T-helper 17 cell (primary cell): Measurements from ENCODE around the gene SPATC1L. TPM values are rescaled to one million over a fixed set of nuclear protein-coding genes. Genes with fewer than 3 reads are reported as not detected.

Experiments used
- ATAC-seq: fragments of 150-1000 bp; cut with Tn5 transposase; 2 replicates; pipeline ENCODE4 v1.10.0; 2021; ENCODE audit warnings: mild to moderate bottlenecking, moderate library complexity
- DNase-seq, 3 donors: peaks; one replicate each; pipeline versions ENCODE4 v3.0.0 to v3.0.0-alpha.2; 2020 to 2021
- H3K9me3 ChIP-seq: one replicate; pipeline ENCODE4 v1.7.0; 2013; ENCODE audit warnings: low read length, mild to moderate bottlenecking; ENCODE audit not compliant: control insufficient read depth, poor library complexity, severe bottlenecking
- H3K27ac Mint-ChIP-seq: one replicate; pipeline ENCODE4 v1.8.0; 2022; ENCODE audit warnings: mild to moderate bottlenecking, moderate library complexity, mixed read lengths
- H3K27me3 Mint-ChIP-seq: one replicate; pipeline ENCODE4 v1.8.0; 2022; ENCODE audit warnings: mixed read lengths
- H3K36me3 Mint-ChIP-seq: one replicate; pipeline ENCODE4 v1.8.0; 2022; ENCODE audit warnings: low read depth, mixed read lengths
- H3K4me1 Mint-ChIP-seq: one replicate; pipeline ENCODE4 v1.8.0; 2022; ENCODE audit warnings: mild to moderate bottlenecking, mixed read lengths
- H3K4me3 Mint-ChIP-seq: one replicate; pipeline ENCODE4 v1.8.0; 2022; ENCODE audit warnings: mild to moderate bottlenecking, moderate library complexity, mixed read lengths
- total RNA-seq, 4 donors: library from RNA in 2 of 4; stranded (reverse) in 2 of 4; gene quantifications; one replicate each; pipeline ENCODE4 v1.2.3 and lab custom pipeline; 2022 to 2026

Gene SPATC1L
- total RNA-seq, 2 donors from 2014 or later = 2.6 to 3.1 TPM

GRCh38 chr21:46163380-46163779 is 20.9 kb downstream of the SPATC1L start:
- Mint-ChIP-seq H3K4me1 (peaks cover 2% of the 10 kb centered on the region), H3K27me3 (peaks cover 11% of the 10 kb centered on the region), H3K27ac (no peak overlapping the region), H3K4me3 (no peak overlapping the region), H3K36me3 (peaks cover 5% of the 10 kb centered on the region)
- ATAC-seq = no peak
- DNase-seq = no peak
- H3K9me3 ChIP-seq = no peaks in the 10 kb centered on the region

GRCh38 chr21:46161633-46162592 is 22.3 kb downstream of the SPATC1L start:
- no peak for DNase-seq
- H3K36me3 Mint-ChIP-seq = peaks cover 5% of the 10 kb centered on the region

GRCh38 chr21:46160907-46161632 is 23.2 kb downstream of the SPATC1L start:
- Mint-ChIP-seq H3K27me3 (peaks cover 11% of the 10 kb centered on the region), H3K27ac (no peak overlapping the region), H3K4me1 (peaks cover 2% of the 10 kb centered on the region), H3K36me3 (peaks cover 5% of the 10 kb centered on the region), H3K4me3 (peak overlapping the region; percentile 80)
- H3K9me3 ChIP-seq = no peaks in the 10 kb centered on the region
- ATAC-seq (peak; percentile 33), DNase-seq (no peak)

More at GRCh38 chr21:46161633-46162592, 22.3 kb downstream of the SPATC1L start:
- Mint-ChIP-seq H3K4me1 (peaks cover 2% of the 10 kb centered on the region), H3K27ac (no peak overlapping the region), H3K4me3 (peak overlapping the region; percentile 80), H3K27me3 (peaks cover 11% of the 10 kb centered on the region)
- ATAC-seq = no peak
- no peaks in the 10 kb centered on the region for H3K9me3 ChIP-seq

GRCh38 chr21:46160657-46160906 is 23.7 kb downstream of the SPATC1L start:
- peaks cover 2% of the 10 kb centered on the region for H3K4me1 Mint-ChIP-seq
- peaks cover 11% of the 10 kb centered on the region for H3K27me3 Mint-ChIP-seq
- no peak overlapping the region for H3K27ac Mint-ChIP-seq
- no peaks in the 10 kb centered on the region for H3K9me3 ChIP-seq
- H3K4me3 Mint-ChIP-seq = peak overlapping the region; percentile 80
- ATAC-seq (no peak), DNase-seq (no peak)
- peaks cover 5% of the 10 kb centered on the region for H3K36me3 Mint-ChIP-seq

- DNase-seq = no peak
- ATAC-seq = no peak
- H3K4me1 Mint-ChIP-seq = peaks cover 2% of the 10 kb centered on the region
- H3K4me3 Mint-ChIP-seq = no peak overlapping the region
- no peaks in the 10 kb centered on the region for H3K9me3 ChIP-seq
- peaks cover 5% of the 10 kb centered on the region for H3K36me3 Mint-ChIP-seq
- peaks cover 11% of the 10 kb centered on the region for H3K27me3 Mint-ChIP-seq
- no peak overlapping the region for H3K27ac Mint-ChIP-seq
Measured at GRCh38 chr21:46159841-46160656, 24.2 kb downstream of the SPATC1L start.

- H3K9me3 ChIP-seq = no peaks in the 10 kb centered on the region
- Mint-ChIP-seq H3K4me1 (peaks cover 2% of the 10 kb centered on the region), H3K27me3 (peaks cover 11% of the 10 kb centered on the region), H3K27ac (no peak overlapping the region), H3K4me3 (no peak overlapping the region), H3K36me3 (peaks cover 5% of the 10 kb centered on the region)
- no peak for DNase-seq
- ATAC-seq = no peak
Measured at GRCh38 chr21:46159390-46159789, 24.9 kb downstream of the SPATC1L start.

GRCh38 chr21:46158666-46159300 is 25.5 kb downstream of the SPATC1L start:
- Mint-ChIP-seq H3K36me3 (peaks cover 5% of the 10 kb centered on the region), H3K4me3 (no peak overlapping the region), H3K27ac (no peak overlapping the region), H3K4me1 (peaks cover 2% of the 10 kb centered on the region), H3K27me3 (peaks cover 11% of the 10 kb centered on the region)
- DNase-seq (no peak), ATAC-seq (no peak)
- no peaks in the 10 kb centered on the region for H3K9me3 ChIP-seq

- DNase-seq = no peak
- Mint-ChIP-seq H3K4me3 (no peak overlapping the region), H3K4me1 (no peaks in the 10 kb centered on the region)
Measured at GRCh38 chr21:46157987-46158451, 26.2 kb downstream of the SPATC1L start.

GRCh38 chr21:46157396-46157986 is 26.8 kb downstream of the SPATC1L start:
- ATAC-seq (no peak), DNase-seq (no peak)
- Mint-ChIP-seq H3K4me1 (no peaks in the 10 kb centered on the region), H3K27ac (peak overlapping the region; percentile 47), H3K4me3 (no peak overlapping the region), H3K36me3 (no peaks in the 10 kb centered on the region), H3K27me3 (peaks cover under 1% of the 10 kb centered on the region)
- H3K9me3 ChIP-seq = no peaks in the 10 kb centered on the region

More at GRCh38 chr21:46157987-46158451, 26.2 kb downstream of the SPATC1L start:
- ATAC-seq = no peak
- Mint-ChIP-seq H3K27ac (no peak overlapping the region), H3K36me3 (peaks cover 3% of the 10 kb centered on the region), H3K27me3 (peaks cover 5% of the 10 kb centered on the region)
- no peaks in the 10 kb centered on the region for H3K9me3 ChIP-seq

GRCh38 chr21:46156678-46157077 is 27.6 kb downstream of the SPATC1L start:
- DNase-seq (no peak), ATAC-seq (no peak)
- Mint-ChIP-seq H3K36me3 (no peaks in the 10 kb centered on the region), H3K27me3 (no peaks in the 10 kb centered on the region), H3K4me1 (no peaks in the 10 kb centered on the region), H3K27ac (peak overlapping the region; percentile 47), H3K4me3 (no peak overlapping the region)
- H3K9me3 ChIP-seq = no peaks in the 10 kb centered on the region

- no peaks in the 10 kb centered on the region for H3K36me3 Mint-ChIP-seq
- no peaks in the 10 kb centered on the region for H3K9me3 ChIP-seq
- no peak overlapping the region for H3K4me3 Mint-ChIP-seq
- no peaks in the 10 kb centered on the region for H3K27me3 Mint-ChIP-seq
- ATAC-seq (no peak), DNase-seq (no peak)
- H3K27ac Mint-ChIP-seq = no peak overlapping the region
- no peaks in the 10 kb centered on the region for H3K4me1 Mint-ChIP-seq
Measured at GRCh38 chr21:46156378-46156645, 27.9 kb downstream of the SPATC1L start.

- DNase-seq = no peak
- H3K4me3 Mint-ChIP-seq = no peak within 1 kb of the TSS
- H3K4me1 Mint-ChIP-seq = no peaks in the 10 kb centered on the region
- H3K9me3 ChIP-seq = no peaks in the 10 kb centered on the region
- H3K27ac Mint-ChIP-seq = peak within 1 kb of the TSS; percentile 60
- H3K36me3 Mint-ChIP-seq = no peaks in the 10 kb centered on the region
- ATAC-seq = no peak
- no peaks in the 10 kb centered on the region for H3K27me3 Mint-ChIP-seq
Measured at GRCh38 chr21:46155514-46156377, 28.5 kb downstream of the SPATC1L start, which contains the start of gene FTCD. Gene FTCD (minus strand): TSS chr21:46155579. CDS start chr21:46155523, 56 bp downstream.
